Activated T-cell treated with anti-CD3 and anti-CD28 coated beads for 24 hours (primary cell): ENCODE results near the gene BCAS1.

Experiments used
- DNase-seq: peaks from one replicate; pipeline ENCODE4 v3.0.0-alpha.2; 2020; ENCODE audit warnings: low read depth

The BCAS1 gene

GRCh38 chr20:53925651-53926401 lies 144.6 kb downstream of the BCAS1 start:
- DNase-seq, result no peak

- no peak for DNase-seq
Measured at GRCh38 chr20:53923566-53924369, 146.6 kb downstream of the BCAS1 start.

- no peak for DNase-seq
Measured at GRCh38 chr20:53922901-53923314, 147.5 kb downstream of the BCAS1 start.

GRCh38 chr20:53921443-53921973 lies 148.9 kb downstream of the BCAS1 start:
- DNase-seq, result no peak

GRCh38 chr20:53920647-53921245 lies 149.6 kb downstream of the BCAS1 start:
- DNase-seq, result no peak

- no peak for DNase-seq
Measured at GRCh38 chr20:53919886-53920285, 150.5 kb downstream of the BCAS1 start.

GRCh38 chr20:53918949-53919361 lies 151.4 kb downstream of the BCAS1 start:
- DNase-seq, result no peak

- no peak for DNase-seq
Measured at GRCh38 chr20:53918020-53918311, 152.4 kb downstream of the BCAS1 start.

- no peak for DNase-seq
Measured at GRCh38 chr20:53917145-53918019, 153.0 kb downstream of the BCAS1 start.

GRCh38 chr20:53916173-53916512 lies 154.3 kb downstream of the BCAS1 start:
- no peak for DNase-seq

- DNase-seq, result peak; percentile 93
Measured at GRCh38 chr20:53915446-53916172, 154.8 kb downstream of the BCAS1 start.

- no peak for DNase-seq
Measured at GRCh38 chr20:53914781-53915445, 155.5 kb downstream of the BCAS1 start.

- no peak for DNase-seq
Measured at GRCh38 chr20:53914091-53914780, 156.2 kb downstream of the BCAS1 start.

GRCh38 chr20:53911301-53911700 lies 159.1 kb downstream of the BCAS1 start:
- DNase-seq, result no peak

- no peak for DNase-seq
Measured at GRCh38 chr20:53910351-53911002, 159.9 kb downstream of the BCAS1 start.

GRCh38 chr20:53907968-53908751 lies 162.2 kb downstream of the BCAS1 start:
- DNase-seq, result no peak

GRCh38 chr20:53905820-53906191 lies 164.6 kb downstream of the BCAS1 start:
- no peak for DNase-seq

GRCh38 chr20:53905019-53905819 lies 165.2 kb downstream of the BCAS1 start:
- no peak for DNase-seq
